Suprapubic skin (tissue), 4 donors: ENCODE measurements around the gene ADCYAP1R1. TPM values are rescaled to one million over a fixed set of nuclear protein-coding genes. Genes with fewer than 3 reads are reported as not detected.

ENCODE experiments used
- DNase-seq, 2 donors: peaks; one replicate each; pipeline ENCODE4 v3.0.0-alpha.2; 2019; ENCODE audit warnings: low spot score in 2 of 2
- H3K27ac ChIP-seq: fragments of 200-600 bp; sonication (generic); one replicate; pipeline ENCODE4 v1.5.1; 2019
- H3K27me3 ChIP-seq: fragments of 200-600 bp; sonication (generic); one replicate; pipeline ENCODE4 v1.5.1; 2019
- H3K36me3 ChIP-seq: fragments of 200-600 bp; sonication (generic); one replicate; pipeline ENCODE4 v1.5.1; 2019
- H3K4me1 ChIP-seq: fragments of 200-600 bp; sonication (generic); one replicate; pipeline ENCODE4 v1.5.1; 2019
- H3K4me3 ChIP-seq: fragments of 200-600 bp; sonication (generic); one replicate; pipeline ENCODE4 v1.5.1; 2019; ENCODE audit warnings: mild to moderate bottlenecking
- H3K9me3 ChIP-seq: fragments of 200-600 bp; sonication (generic); one replicate; pipeline ENCODE4 v1.5.1; 2019
- EP300 ChIP-seq: sonication (generic); formaldehyde crosslinking; IDR thresholded peaks from one replicate; pipeline ENCODE4 v1.6.1; 2017; ENCODE audit warnings: antibody characterized with exemption
- POLR2A ChIP-seq, 2 donors: fragments of 450-650 bp; IDR thresholded peaks; one replicate each; pipeline ENCODE4 v1.6.1; 2017; ENCODE audit warnings: antibody characterized with exemption in 2 of 2, mild to moderate bottlenecking in 2 of 2, moderate library complexity in 2 of 2
- POLR2AphosphoS5 ChIP-seq, 3 donors: sonication (generic); formaldehyde crosslinking; IDR thresholded peaks; one replicate each; pipeline ENCODE4 v1.6.1; 2017; ENCODE audit warnings: antibody characterized with exemption in 3 of 3
- WGBS: methylation state at CpG from one replicate; pipeline ENCODE4 v1.1.5; 2018; 5-methylcytosine and 5-hydroxymethylcytosine counted together
- total RNA-seq, 4 donors: library from RNA; depleted of rRNA; stranded (reverse); fragments of >200 nt; gene quantifications; one replicate each; pipeline ENCODE4 v1.1.0, GENCODE V29; 2016
- TF ChIP-seq, protein P1 (sequence below), 2 donors: fragments of 200-600 bp in 1 of 2; fragments of 450-650 bp in 1 of 2; sonication (generic) in 1 of 2; IDR thresholded peaks; one replicate each; pipeline ENCODE4 v1.5.1; 2016 to 2019; ENCODE audit warnings: antibody characterized with exemption in 2 of 2, mild to moderate bottlenecking in 1 of 2, moderate library complexity in 1 of 2

Gene ADCYAP1R1
- total RNA-seq, 4 donors from 2014 or later = 0.64 to 6.7 (median 1.1) TPM

DNA sequence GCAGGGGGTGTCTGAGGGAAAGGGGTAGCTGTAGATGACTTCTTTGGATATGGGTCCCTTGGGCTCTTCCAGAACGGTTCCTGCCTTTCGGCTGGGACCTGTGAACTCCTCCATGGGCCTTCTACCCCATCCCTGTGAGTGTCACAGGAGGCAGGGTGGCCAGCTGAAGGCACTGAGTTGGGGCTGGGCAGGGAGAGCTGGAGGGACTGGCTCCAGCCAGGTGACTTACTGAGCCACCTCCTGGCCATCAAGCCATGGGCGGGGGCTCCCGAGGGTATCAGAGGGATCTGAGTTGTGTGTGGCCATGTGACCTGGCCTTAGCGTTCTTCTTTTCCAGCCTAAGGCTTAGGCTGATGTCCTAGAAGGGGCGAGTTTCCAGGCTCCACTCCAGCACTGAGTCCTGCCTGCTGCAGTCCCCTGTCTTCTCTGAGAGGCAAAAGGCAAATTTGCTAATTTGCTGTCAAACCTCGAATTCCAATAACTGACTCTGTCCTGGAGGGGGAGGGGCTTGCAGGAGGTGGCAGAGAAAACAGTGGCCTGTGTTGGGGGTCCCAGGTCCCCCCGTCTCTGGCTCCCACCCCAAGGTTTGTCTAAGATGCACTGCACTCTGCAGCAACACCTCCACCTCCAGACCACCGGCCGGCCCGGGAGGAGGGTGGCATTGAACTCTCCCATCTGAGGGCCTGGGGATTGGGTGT is 27.2 kb downstream of the ADCYAP1R1 start:
- Histone ChIP-seq H3K4me3 (no peak overlapping the region), H3K27ac (no peak overlapping the region), H3K36me3 (no peaks in the 10 kb centered on the region), H3K27me3 (peaks cover 3% of the 10 kb centered on the region), H3K9me3 (no peaks in the 10 kb centered on the region), H3K4me1 (peaks cover 15% of the 10 kb centered on the region)
- WGBS = 69% methylated on average over 11 of the region's 11 CpGs
- no peak for TF ChIP-seq POLR2AphosphoS5 (IDR thresholded peaks at IDR 0.05)
- TF ChIP-seq POLR2A (IDR thresholded peaks at IDR 0.05) = no peak
- TF ChIP-seq EP300 = no peak
- TF ChIP-seq, protein P1, sequence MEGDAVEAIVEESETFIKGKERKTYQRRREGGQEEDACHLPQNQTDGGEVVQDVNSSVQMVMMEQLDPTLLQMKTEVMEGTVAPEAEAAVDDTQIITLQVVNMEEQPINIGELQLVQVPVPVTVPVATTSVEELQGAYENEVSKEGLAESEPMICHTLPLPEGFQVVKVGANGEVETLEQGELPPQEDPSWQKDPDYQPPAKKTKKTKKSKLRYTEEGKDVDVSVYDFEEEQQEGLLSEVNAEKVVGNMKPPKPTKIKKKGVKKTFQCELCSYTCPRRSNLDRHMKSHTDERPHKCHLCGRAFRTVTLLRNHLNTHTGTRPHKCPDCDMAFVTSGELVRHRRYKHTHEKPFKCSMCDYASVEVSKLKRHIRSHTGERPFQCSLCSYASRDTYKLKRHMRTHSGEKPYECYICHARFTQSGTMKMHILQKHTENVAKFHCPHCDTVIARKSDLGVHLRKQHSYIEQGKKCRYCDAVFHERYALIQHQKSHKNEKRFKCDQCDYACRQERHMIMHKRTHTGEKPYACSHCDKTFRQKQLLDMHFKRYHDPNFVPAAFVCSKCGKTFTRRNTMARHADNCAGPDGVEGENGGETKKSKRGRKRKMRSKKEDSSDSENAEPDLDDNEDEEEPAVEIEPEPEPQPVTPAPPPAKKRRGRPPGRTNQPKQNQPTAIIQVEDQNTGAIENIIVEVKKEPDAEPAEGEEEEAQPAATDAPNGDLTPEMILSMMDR (IDR thresholded peaks at IDR 0.05) = no peak
- no peak for DNase-seq

DNA sequence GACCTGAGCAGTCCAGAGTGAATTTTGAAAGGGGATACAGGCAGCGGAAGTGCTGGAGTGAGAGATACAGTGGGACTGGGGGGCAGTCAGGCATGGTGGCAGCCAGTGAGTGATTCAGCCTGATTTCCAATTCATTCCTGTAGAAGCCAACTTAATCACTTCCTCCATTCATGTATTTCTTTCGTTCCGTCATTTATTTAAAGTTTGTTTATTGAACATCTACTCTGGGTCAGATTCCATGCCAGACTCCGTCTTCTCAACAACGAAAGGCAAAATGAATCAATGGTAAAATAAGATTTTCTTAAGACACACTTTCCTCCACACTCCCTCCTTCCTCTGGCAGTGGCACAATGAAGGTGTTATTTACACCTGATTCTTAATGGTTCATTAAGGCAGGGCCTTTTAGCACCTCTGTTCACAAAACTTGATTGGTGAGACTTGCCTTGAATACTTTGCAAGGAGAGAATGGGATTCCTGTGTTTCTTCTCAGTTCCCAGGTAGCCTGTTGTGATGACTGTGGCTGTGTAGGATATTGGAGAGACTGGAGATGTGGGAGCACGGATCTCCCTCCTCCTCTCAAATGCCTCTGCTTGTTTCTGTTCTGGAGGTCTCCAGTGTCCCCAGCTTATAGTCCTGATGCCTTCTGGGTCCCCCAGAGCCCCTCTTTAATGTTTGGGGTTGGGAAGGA is 27.9 kb downstream of the ADCYAP1R1 start:
- H3K27ac ChIP-seq = no peak overlapping the region
- 84% methylated on average over 6 of the region's 6 CpGs for WGBS
- DNase-seq = no peak

DNA sequence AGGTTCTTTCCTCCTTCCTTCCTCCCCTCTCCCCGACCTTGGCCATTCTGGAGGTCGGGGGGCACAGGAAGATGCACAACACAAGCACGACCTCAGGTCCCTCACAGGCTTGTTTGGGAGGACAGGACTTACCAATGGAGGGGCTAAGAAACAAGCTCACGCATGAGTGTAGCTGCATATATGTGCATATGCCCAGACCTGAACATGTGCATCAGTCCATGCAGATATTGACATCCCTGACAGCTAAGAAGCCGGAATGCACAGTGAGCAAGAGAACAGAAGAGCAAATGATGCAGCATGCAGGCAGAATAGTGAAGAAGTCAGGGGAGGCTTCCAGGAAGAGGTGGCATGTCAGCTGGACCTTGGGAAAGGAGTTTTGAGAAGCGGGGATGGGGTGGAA is 28.7 kb downstream of the ADCYAP1R1 start:
- peaks cover 3% of the 10 kb centered on the region for H3K27me3 ChIP-seq
- no peak overlapping the region for H3K4me3 ChIP-seq
- no peak for DNase-seq
- 71% methylated on average over 6 of the region's 6 CpGs for WGBS
- H3K36me3 ChIP-seq = no peaks in the 10 kb centered on the region
- peaks cover 8% of the 10 kb centered on the region for H3K4me1 ChIP-seq
- no peaks in the 10 kb centered on the region for H3K9me3 ChIP-seq
- TF ChIP-seq, protein P1 (IDR thresholded peaks at IDR 0.05) = no peak
- TF ChIP-seq POLR2A (IDR thresholded peaks at IDR 0.05) (no peak), EP300 (no peak), POLR2AphosphoS5 (IDR thresholded peaks at IDR 0.05) (no peak)
- no peak overlapping the region for H3K27ac ChIP-seq

More for the DNA sequence above, 27.9 kb downstream of the ADCYAP1R1 start:
- peaks cover 3% of the 10 kb centered on the region for H3K27me3 ChIP-seq
- no peaks in the 10 kb centered on the region for H3K9me3 ChIP-seq
- TF ChIP-seq POLR2A (IDR thresholded peaks at IDR 0.05) (no peak), EP300 (no peak), POLR2AphosphoS5 (IDR thresholded peaks at IDR 0.05) (no peak)
- TF ChIP-seq, protein P1 (IDR thresholded peaks at IDR 0.05) = no peak
- H3K36me3 ChIP-seq = no peaks in the 10 kb centered on the region
- peaks cover 12% of the 10 kb centered on the region for H3K4me1 ChIP-seq
- H3K4me3 ChIP-seq = no peak overlapping the region

DNA sequence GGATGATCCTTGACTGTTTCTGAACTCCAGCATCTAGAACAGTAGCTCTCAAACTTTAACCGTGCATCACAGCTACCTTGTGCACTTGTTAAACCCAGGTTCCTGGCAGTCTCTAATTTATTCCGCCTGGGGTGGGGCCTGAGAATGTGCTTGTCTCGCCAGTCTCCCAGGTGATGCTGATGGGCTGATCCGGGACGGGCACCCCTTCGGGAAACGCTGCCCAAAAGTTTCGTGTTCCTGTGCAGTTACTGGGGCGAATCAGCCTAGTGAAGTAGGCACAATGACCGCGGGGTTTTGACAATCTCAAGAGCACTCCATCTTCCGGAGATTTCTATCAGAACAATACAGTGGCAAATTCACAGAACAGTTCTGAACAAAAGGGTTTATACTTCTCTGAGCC is 29.9 kb downstream of the ADCYAP1R1 start:
- H3K9me3 ChIP-seq = no peaks in the 10 kb centered on the region
- TF ChIP-seq POLR2AphosphoS5 (IDR thresholded peaks at IDR 0.05) = no peak
- no peak for TF ChIP-seq EP300
- TF ChIP-seq POLR2A (IDR thresholded peaks at IDR 0.05) = no peak
- TF ChIP-seq, protein P1 (IDR thresholded peaks at IDR 0.05) = no peak
- 54% methylated on average over 12 of the region's 12 CpGs for WGBS
- no peak overlapping the region for H3K4me3 ChIP-seq
- no peak for DNase-seq
- no peaks in the 10 kb centered on the region for H3K36me3 ChIP-seq
- H3K27me3 ChIP-seq = peaks cover 3% of the 10 kb centered on the region
- peaks cover 8% of the 10 kb centered on the region for H3K4me1 ChIP-seq
- no peak overlapping the region for H3K27ac ChIP-seq

DNA sequence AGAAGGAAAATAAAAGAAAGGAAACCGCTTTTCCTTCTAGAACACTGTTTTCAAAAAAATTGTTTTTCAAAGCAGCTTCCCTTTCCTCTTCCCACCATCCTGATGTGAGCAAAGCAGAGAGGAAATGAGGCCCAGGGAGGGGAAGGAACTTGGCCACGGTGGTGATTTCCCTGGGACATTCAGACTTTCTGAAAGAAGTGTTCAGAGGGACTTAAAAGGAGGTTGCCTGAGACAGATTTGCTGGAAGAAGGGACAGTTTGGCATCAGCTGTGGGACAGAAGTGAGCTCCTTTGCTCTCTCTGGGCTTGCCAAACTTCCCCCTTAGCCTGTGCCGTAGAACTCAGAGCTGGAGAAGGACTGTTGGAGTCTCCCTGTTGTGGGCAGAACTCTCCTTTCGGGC is 30.3 kb downstream of the ADCYAP1R1 start:
- Histone ChIP-seq H3K9me3 (no peaks in the 10 kb centered on the region), H3K36me3 (no peaks in the 10 kb centered on the region), H3K4me3 (no peak overlapping the region), H3K27me3 (peaks cover 3% of the 10 kb centered on the region), H3K27ac (no peak overlapping the region), H3K4me1 (peaks cover 8% of the 10 kb centered on the region)
- TF ChIP-seq EP300 (no peak), POLR2AphosphoS5 (IDR thresholded peaks at IDR 0.05) (no peak), POLR2A (IDR thresholded peaks at IDR 0.05) (no peak)
- TF ChIP-seq, protein P1 (IDR thresholded peaks at IDR 0.05) = no peak
- no peak for DNase-seq
- WGBS = 54% methylated on average over 4 of the region's 4 CpGs
